GM19468 (cell line): Measurements from ENCODE around the gene EP300.
"Not testable (repeated sequence)": the region's sequence is repeated elsewhere in the genome, so short reads cannot be mapped to it uniquely, and the experiment has no call there.

ENCODE experiments used
- ATAC-seq: cut with Tn5 transposase; IDR thresholded peaks from one replicate; pipeline ENCODE4 v1.9.1; 2021; ENCODE audit warnings: mild to moderate bottlenecking, moderate library complexity, moderate number of reproducible peaks; ENCODE audit not compliant: unreplicated experiment; ENCODE audit errors: extremely low read depth

EP300 gene

GRCh38 chr22:41092023-41092817 lies at the start of gene EP300:
TSS of gene EP300 (plus strand) at chr22:41092592. CDS start at chr22:41093005, 413 bp downstream.
- ATAC-seq = peak; percentile 27

GRCh38 chr22:41043722-41044121 lies 48.7 kb upstream of the EP300 start:
- ATAC-seq = no peak

- ATAC-seq = not testable (repeated sequence)
Observed at GRCh38 chr22:41045575-41045974, 46.8 kb upstream of the EP300 start.

DNA sequence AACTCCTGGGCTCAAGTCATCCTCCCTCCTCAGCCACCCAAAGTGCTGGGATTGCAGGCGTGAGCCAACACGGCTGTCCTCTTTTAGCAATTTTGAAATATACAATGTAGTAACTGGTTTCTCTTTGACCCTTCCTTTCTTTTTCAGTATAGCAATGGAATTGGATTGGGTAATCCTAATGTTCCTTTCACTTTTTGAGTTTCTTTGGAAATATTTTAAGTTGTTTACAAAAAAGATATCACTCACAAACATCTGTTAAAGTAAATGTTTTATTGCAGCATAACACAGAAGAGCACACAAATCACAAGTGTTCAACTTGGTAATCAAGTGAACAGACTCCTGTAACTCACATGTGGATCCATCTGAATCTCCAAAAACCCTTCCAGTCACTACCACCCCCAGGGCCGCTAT lies 44.6 kb upstream of the EP300 start:
- ATAC-seq = no peak

GRCh38 chr22:41048345-41048744 lies 44.0 kb upstream of the EP300 start:
- ATAC-seq = not testable (repeated sequence)

- no peak for ATAC-seq
Observed at GRCh38 chr22:41048791-41049717, 43.3 kb upstream of the EP300 start.

DNA sequence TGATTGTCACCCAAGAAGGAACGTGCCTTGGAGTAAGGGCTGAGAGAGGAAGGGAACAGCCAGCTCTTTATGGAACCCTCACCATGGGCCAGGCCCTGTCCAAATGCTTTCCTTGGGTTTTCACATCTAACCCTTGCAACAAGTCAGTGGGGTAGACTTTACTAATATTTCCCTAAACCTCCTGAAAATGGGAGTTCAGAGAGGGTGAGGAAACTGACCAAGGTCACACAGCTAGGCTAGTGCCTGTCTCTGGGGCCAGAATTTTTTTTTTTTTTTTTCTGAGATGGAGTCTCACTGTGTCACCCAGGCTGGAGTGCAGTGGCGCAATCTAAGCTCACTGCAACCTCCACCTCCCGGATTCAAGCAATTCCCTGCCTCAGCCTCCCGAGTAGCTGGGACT lies 42.6 kb upstream of the EP300 start:
- ATAC-seq = not testable (repeated sequence)

- no peak for ATAC-seq
Observed at GRCh38 chr22:41050883-41051282, 41.5 kb upstream of the EP300 start.

DNA sequence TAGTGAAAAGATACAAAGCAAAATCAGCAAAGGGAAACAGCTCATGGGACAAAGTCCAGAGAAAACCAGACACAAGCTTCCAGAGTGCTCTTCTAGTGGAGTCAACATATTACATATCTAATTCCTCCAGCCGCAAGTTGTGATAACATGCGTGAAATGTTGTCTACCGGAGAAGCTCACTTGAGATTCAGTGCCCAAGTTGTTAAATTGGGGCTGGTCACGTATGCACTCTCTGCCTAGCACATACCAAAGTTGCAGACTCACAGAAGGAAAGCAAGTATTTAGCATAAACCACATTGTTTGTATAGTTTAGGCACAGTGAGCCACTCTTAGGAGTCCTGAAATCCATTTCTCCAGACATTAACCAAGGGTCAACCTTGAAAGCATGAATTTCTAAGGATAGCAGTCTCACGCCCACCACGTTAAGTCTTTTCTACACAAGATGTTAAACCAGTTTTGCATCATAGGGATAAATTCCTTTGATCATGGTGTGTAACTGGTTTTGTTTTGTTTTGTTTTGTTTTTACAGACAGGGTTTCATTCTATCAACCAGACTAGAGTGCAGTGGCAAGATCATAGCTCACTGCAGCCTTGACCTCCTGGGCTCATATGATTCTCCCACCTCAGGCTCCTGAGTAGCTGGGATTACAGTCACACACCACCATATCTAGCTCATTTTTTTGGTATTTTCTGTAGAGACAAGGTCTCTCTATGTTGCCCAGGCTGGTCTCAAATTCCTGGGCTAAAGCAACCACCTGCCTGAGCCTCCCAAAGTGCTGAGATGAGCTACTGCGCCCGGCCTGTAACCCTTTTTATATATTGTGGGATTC lies 39.5 kb upstream of the EP300 start:
- ATAC-seq = no peak

DNA sequence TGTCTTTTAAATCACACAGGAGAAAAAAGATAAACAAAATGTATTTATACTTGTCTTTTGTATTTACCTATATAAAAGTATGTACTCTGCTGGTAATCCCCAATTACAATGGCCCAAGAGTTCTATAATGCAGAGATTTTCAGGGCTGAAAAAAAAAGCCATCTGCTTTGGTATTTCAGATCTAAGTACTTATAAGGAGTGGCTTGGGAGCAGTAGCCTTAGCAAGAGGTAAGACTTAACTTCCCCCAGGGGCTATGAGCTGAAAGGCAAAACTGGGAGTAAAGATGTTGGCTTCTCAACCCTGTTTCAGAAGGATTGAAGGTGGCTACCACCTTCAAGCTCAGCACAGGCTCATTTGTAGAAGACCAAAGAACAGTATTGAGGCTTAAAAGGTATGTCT lies 35.3 kb upstream of the EP300 start:
- no peak for ATAC-seq

GRCh38 chr22:41062146-41062545 lies 30.2 kb upstream of the EP300 start:
- ATAC-seq = no peak

DNA sequence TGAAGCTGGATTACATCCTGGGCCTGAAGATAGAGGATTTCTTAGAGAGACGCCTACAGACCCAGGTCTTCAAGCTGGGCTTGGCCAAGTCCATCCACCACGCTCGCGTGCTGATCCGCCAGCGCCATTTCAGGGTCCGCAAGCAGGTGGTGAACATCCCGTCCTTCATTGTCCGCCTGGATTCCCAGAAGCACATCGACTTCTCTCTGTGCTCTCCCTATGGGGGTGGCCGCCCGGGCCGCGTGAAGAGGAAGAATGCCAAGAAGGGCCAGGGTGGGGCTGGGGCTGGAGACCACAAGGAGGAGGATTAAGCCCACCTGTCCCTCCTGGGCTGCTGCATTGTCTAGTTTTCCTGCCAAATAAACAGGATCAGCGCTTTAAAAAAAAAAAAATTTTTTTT lies 28.1 kb upstream of the EP300 start:
- ATAC-seq = not testable (repeated sequence)

DNA sequence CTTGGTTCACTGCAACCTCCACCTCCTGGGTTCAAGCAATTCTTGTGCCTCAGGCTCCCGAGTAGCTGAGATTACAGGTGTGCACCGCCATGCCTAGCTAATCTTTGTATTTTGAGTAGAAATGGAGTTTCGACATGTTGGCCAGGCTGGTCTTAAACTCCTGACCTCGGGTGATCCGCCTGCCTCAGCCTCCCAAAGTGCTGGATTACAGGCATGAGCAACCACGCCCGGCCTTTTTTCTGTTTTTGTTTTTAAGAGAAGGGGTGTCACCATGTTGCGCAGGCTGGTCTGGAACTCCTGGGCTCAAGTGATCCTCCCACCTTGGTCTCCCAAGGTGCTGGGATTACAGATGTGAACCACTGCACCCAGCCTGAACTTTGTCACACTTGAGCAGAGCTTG lies 26.1 kb upstream of the EP300 start:
- ATAC-seq = not testable (repeated sequence)

DNA sequence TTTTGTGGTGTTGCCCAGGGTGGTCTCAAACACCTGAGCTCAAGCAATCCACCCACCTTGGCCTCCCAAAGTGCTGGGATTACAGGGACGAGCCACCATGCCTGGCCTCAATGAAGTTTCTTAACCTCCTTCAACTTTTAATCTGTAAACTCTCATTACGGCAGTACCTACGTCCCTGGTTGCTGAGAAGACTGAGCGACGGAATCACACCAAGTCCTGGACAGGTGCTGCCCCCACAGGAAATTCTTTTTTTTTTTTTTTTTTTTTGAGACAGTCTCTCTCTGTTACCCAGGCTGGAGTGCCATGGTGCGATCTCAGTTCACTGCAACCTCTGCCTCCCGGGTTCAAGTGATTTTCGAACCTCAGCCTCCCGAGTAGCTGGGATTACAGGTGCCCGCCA lies 24.4 kb upstream of the EP300 start:
- not testable (repeated sequence) for ATAC-seq

DNA sequence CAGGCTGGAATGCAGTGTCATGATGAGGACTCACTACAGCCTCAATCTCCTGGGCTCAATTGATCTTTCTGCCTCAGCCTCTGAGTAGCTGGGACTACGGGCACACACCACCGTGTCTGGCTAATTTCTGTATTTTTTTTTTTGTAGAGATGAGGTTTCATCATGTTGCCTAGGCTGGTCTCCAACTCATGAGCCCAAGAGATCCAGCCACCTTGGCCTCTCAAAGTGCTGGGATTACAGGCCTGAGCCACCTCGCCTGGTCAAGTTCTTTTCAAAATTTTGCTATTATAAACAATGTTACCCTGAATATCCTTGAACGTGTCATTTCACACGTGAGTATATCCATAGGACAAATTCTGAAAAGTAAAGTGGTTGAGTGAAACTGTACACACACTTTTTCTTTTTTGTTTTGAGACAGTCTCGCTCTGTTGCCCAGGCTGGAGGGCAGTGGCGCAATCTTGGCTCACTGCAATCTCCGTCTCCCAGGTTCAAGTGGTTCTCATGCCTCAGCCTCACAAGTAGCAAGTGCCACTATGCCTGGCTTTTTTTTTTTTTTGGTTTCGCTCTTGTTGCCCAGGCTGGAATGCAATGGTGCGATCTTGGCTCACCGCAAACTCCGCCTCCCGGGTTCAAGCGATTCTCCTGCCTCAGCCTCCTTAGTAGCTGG lies 21.6 kb upstream of the EP300 start:
- no peak for ATAC-seq

DNA sequence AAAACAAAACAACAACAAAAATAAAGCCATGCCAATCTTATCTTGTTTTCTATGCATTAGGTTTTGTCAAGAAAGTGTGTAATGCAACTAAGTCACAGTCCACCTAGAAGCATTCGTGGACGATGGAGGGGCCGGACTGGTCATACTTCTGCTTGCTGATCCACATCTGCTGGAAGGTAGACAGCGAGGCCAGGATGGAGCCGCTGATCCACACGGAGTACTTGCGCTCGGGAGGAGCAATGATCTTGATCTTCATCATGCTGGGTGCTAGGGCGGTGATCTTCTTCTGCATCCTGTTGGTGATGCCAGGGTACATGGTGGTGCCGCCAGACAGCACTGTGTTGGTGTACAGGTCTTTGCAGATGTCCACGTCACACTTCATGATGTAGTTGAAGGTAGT lies 18.3 kb upstream of the EP300 start:
- ATAC-seq = no peak

DNA sequence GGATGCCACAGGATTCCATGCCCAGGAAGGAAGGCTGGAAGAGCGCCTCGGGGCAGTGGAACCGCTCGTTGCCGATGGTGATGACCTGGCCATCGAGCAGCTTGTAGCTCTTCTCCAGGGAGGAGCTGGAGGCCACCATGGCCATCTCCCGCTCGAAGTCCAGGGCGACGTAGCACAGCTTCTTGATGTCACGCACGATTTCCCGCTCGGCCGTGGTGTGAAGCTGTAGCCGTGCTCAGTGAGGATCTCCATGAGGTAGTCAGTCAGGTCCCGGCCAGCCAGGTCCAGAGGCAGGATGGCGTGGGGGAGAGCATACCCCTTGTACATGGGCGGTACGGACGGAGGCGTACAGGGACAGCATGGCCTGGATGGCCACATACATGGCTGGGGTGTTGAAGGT lies 17.9 kb upstream of the EP300 start:
- ATAC-seq = no peak

- no peak for ATAC-seq
Observed at GRCh38 chr22:41074941-41075710, 17.3 kb upstream of the EP300 start.

DNA sequence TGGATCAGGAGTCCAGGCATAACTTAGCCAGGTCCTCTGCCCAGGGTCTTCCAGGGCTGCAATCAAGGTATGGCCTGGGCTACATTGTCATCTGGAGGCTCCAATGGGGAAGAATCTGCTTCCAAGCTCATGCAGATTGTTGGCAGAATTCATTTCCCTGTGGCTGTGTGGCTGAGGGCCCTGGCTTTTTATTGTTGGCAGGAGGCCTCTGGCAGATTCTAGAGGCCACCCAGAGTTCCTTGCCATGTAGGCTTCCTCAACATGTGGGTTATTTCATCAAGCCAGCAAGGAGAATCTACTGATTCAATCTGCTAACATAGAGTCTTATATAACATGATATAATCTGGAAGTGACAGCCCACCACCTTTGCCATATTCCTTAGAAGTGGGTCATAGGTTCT lies 16.4 kb upstream of the EP300 start:
- ATAC-seq = no peak
